NK-92 treated with Interleukin-12 subunit alpha and Interleukin-12 subunit beta, amount 100 ng/mL, for 24 hours (cell line): ENCODE results near the gene NCK2.

Experiments used
- DNase-seq: peaks from one replicate; lab custom pipeline; 2025; lab: John Stamatoyannopoulos, UW

The NCK2 gene

GRCh38 chr2:105849431-105850179 is 104.9 kb downstream of the NCK2 start:
- no peak for DNase-seq

DNA sequence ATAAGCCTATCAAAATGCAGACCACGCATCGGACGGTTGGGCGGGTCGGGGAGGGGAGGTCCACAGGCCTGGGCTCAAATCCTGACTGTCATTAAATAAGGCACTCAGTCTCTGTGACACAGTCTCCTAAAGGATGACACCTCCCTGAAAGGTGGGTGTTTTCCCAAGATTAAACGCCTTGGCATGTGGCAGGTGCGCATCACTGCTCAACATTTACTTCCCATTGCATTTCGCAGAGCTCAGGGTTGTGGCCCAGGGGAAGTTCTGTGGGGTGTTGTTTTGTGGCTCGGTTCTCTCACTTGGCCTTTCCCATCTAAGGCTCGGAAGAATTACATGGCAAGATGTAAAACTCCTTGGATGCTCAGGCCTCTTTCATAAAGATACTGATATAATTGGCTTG is 107.4 kb downstream of the NCK2 start:
- no peak for DNase-seq

GRCh38 chr2:105853354-105854088 is 108.8 kb downstream of the NCK2 start:
- no peak for DNase-seq

GRCh38 chr2:105854972-105855371 is 110.3 kb downstream of the NCK2 start:
- DNase-seq: no peak

DNA sequence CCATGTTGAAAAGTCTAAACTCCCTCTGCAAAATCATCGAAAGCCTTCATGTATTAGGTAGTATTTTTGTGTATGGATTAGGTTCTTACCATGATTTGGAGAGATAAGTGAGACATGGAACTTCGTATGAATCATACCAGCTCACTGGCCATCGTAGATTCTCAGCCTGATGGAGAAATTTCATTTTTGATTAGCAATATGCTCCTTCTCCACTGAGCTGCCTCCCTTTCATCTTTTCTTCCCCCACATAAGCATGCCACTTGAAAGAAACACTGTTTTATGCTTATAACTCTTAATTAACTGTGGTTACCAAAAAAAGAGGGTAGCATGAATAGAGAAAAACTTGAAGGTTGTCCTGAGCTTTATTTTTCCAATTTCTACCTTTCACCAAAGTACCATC is 111.9 kb downstream of the NCK2 start:
- DNase-seq: no peak

GRCh38 chr2:105857076-105857740 is 112.5 kb downstream of the NCK2 start:
- no peak for DNase-seq

DNA sequence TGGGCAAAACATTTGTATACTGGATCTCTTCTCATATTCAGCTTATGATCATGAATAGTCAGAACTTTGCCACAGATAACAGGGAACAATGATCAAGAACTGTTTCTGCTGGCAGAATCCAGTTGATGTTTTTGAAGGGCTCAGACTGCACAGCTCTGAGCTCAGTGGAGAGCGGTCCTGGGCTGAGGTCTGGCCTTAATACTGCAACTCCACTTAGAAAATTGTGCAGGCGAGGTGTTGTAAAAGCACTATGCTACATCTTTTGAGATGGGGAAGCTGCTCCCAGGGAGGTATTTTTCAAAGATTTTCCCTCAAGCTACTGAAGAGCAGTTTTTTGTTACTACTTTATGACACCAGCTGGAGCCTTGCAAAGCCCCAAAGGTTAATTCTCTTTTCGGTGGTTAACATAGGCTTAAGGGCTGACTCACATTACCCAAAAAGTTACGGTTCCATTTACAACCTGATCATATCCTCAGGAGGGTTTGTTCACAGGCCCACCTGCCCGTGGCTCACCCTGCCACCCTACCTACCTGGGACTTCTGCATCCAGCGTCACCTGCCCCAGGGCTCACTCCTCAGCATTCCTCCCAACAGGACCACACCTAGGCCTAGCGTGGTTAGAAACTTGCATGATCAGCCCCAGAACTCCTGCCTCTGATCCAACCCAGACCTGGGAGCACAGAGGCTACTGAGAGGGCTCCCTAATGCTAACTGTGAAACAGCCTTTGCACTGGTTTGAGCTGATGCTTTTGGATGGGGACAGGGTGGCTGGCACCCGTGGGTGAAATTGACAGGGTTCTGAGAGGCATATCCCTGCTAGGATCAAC is 114.4 kb downstream of the NCK2 start:
- DNase-seq: no peak

GRCh38 chr2:105859694-105859951 is 114.9 kb downstream of the NCK2 start:
- no peak for DNase-seq

GRCh38 chr2:105860567-105860966 is 115.9 kb downstream of the NCK2 start:
- DNase-seq: no peak

GRCh38 chr2:105861200-105861599 is 116.5 kb downstream of the NCK2 start:
- DNase-seq: no peak

DNA sequence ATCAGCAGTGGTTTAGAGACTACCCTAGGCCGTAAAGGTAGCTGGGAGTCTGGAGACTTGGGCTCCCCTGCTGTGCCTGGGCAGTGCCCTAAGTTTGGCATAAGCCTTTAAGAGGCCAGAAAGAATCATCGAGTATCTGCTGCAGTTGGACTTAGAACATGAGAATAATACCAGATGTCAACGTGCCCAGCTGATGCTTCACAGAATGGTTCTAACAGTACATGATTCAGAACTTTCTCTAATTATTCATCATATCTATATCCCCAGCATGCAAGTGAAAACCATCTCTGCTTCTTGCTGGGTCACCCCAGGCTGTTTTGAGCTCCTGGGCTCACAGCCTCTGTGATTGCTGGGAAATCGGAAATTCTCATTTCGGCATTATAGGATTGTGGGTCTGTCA is 118.1 kb downstream of the NCK2 start:
- no peak for DNase-seq

DNA sequence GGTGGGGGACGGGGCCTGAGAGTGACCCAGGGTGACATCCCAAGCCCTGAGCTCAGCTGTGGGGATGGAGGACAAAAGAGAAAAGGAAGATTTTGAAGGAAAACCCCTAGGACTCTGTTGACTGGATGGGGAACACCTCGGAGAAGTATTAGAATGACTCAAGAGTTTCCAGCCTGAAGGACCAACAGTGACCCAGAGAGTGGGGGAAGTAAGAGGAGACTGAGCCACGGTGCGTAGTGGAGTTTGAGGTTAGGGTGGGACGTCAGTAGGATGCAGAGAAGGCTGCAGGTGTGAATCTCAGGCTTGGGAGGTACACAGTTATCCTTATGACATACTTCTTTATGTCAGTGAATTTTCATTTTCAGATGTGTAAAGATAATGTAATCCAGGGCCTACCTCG is 119.5 kb downstream of the NCK2 start:
- DNase-seq: no peak

DNA sequence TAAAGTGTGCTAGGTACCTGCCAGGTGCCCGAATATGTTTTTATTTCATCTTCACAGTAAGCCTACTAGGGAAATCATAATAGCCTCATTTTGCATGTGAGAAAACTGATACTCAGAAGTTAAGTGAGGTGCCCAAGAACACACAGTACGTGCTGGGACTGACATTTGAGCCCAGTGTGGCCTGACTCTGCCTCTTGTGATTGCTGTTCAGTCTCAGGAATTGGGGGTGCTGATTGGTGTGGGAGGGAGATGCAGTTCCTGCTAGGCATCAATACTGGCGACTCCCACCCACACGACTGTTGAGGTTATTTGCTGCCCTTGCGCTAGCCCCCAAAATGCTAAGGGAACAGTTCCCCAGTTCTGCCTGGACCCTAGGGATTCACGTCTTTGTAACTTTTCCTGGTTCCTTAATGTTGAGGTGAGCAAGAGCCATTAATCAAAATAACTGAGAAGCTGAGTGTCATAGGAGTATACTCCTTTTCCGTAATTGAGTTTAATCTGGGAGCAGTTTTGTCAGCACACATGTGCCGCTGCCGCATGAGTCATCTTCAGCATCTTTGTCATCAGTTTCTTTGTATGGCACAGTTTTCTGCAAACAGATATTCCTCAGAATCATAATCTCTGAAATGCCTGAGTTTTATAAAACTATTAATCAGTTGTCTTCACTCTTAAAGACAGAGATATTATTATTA is 120.7 kb downstream of the NCK2 start:
- DNase-seq: no peak

DNA sequence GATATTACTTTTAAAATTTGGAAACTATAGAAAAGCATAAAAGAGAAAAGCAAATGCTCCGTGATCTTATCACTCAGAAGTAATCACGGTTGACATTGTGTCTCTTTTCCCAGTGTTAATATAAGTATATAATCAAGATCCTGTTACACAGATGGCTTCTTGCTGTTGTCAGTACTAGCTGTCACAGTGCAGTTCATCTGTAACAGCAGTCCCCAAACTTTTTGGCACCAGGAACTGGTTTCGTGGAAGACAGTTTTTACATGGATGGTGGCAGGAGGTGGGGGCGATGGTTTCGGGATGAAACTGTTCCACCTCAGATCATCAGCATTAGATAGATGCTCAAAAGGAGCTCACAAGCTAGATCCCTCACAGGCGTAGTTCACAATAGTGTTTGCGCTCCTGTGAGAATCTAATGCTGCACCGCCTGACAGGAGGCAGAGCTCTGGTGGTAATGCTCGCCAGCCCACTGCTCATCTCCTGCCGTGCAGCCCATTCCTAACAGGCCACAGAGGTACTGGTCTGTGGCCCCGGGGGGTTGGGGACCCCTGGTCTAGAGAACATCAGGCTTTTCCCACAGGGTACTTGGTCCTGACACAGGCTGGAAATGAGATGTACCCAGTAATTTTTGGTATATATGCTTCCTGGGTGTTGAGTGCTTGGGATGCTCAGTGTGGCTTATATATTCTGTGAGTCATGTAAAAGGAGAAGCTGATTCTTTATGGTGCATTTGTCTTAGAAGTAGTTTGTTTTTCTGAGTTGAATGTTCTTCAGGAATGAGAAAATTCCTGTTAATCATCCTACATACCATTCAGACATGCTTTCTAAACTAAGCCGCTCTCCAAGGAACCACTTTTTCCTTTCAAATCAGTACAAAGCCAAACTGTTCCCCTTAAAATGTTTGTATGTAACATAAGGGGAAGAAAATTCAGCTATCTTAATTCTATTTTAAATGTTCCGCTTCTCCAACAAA is 121.8 kb downstream of the NCK2 start:
- no peak for DNase-seq

DNA sequence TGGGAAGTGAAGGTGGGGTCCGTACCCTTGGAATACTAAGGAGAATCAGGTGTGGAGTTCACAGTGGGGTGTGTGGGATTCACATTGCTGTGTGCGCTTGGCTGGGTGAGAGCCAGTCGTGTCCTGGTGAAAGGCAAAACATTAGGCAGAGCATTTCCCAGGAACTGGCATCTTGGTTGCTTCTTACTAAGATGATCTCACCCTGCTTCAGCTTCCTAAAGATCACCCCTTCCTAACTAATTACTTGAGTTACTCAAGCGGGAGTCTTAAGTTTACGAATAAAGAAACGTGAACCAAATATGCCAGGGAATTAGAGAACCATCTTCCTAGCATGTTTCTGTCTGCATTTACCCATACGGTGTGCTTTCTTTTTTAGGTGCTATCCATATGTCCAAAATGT is 122.9 kb downstream of the NCK2 start:
- no peak for DNase-seq

DNA sequence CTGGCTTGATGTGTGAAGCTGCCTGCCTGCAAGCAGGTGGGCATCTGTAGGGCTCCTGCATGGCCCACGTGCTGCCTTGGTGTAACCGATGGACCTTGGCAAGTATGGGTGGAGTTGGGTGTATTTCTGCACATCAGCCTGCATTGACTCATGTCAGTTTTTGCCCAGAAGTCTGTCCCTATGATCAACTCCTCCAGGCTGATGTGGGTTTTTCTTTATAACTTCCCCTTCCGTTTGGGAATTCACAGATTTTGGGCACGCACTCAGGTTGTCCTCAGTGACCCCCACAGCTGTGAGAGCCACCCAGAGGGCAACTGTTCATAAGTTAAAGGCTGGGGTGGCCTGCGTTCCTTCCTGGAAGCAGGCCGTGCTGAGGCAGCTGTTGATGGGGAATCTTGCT is 123.3 kb downstream of the NCK2 start:
- DNase-seq: no peak

GRCh38 chr2:105869341-105869740 is 124.6 kb downstream of the NCK2 start:
- no peak for DNase-seq

DNA sequence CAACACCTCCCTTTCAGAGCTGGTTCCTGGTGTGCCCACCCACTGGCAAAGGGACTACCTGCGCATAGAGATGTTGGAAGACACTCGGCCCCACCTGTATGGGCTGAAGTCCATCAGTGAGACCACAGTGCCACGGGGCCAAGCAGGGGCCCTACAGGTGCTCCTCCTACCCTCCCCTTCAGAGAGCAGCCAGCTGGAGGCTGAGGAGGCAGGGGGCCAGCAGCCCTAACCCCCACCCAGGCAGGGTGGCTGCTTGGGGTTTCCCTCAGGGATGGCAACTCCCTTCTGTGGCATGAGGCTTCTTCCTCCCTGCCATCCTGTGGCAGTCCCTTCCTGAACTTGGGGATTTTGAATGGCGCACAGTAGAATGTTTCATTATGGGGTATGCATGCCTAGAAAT is 125.3 kb downstream of the NCK2 start:
- DNase-seq: no peak

GRCh38 chr2:105870858-105871257 is 126.1 kb downstream of the NCK2 start:
- DNase-seq: no peak

GRCh38 chr2:105872142-105872728 is 127.5 kb downstream of the NCK2 start:
- no peak for DNase-seq
